ENCODE measurements around the gene TARBP2.
A peak's percentile ranks its signal among the peaks of the same experiment; 100 is the strongest.

TARBP2 gene

DNA sequence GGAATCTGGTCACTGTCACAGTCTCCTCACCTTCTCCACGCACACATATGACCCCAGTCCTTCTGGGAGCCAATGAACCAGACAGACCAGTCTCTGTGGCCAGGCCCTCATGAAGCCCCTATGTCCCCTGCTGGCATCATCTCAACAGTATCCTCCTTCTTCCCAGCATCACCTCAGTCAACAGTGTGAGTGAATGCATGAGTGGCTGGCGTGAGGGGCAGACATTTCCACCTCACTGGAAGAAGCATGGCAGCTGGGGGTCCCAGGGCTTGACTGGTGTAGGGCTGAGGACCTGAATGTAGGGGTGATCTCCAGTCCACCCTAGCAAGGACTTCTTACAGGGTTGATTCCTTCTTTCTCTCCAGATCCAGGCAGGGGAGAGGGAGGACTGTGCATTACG lies 3.6 kb upstream of the TARBP2 start:
- DNase-seq = no peak

- DNase-seq = no peak
Observed at GRCh38 chr12:53498235-53498630, 2.9 kb upstream of the TARBP2 start.

DNA sequence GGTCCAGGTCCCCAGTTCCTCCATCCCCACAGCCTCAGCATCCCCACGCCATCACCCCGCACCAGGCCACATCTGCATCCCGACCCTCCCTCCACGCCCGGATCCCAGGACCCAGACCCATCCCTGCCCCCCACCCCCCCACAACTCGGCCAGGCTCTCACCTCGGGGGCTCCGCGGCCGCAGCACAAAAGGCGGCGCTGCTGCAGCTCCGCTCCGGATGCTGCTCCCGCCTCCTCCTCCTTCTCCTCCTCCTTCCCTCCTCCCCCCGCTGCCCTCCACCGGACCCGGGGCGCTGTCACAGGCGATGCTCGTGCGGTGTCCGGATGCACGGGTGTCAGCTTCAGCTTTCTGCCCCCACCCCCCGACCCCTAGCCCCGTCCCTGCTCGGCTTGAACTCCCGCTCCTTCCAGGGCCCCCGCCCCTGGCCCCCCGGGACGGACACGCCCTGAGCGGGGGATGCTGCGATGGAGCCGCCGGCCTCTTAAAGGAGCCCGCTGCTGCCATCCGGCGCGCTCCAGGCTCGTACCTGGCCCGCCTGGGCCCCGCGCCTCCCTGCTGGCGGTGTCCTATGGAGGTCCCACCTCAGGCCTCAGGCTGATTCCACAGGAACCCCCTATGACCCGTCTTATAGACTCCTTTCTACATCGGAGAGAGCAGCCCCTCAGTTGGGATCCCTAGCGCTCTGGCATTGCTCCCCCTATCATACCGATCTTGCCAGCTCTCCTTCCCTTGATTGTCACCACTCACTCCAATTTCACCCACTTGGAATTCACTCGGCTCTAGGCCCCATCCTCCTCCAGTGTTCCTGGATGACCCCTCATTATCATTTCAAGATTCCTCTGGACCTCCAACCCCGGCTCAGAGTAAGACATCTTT lies 1.6 kb upstream of the TARBP2 start, which contains the start of gene MAP3K12:
Gene MAP3K12 (minus strand): TSS at position 193 of the 876 bp plus-strand sequence. CDS start 12,067 bp downstream, outside the sequence.
- peak; percentile 92 for DNase-seq

- peak; percentile 62 for DNase-seq
Observed at GRCh38 chr12:53500142-53500775, 824 bp upstream of the TARBP2 start.

- no peak for DNase-seq
Observed at GRCh38 chr12:53501615-53502181, 615 bp downstream of the TARBP2 start.

GRCh38 chr12:53502331-53502730 lies 1.2 kb downstream of the TARBP2 start:
- DNase-seq = no peak

DNA sequence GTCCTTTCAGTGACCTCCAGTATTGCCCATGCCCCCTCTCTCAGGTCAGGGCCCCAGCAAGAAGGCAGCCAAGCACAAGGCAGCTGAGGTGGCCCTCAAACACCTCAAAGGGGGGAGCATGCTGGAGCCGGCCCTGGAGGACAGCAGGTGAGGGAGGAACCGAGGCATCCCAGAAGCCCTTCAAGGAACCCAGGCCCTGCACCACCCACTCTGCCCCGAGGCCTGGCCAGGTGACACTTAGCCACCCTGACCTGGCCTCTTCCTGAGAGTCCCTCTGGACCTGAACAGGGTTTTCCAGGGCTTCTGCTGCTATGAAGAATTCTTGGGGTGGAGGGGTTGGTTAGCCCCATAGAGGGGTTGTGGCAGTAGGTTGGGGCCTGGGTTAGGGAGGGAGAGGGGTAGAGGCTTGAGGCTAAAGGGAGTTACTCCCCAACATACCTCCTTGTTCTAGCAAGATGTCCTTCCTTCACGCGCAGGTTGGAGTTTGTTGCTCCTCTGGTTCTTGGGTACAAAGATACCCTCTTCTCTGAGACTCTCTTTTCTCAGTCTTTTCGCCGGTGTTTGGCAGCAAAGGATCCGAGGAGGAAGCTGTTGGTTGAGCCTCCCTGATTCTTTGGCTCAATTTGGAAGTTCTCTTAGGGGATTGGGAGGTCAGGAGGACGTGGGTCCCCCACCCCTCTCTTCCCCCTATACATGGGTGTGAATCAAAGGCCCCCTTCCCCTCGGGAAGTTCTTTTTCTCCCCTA lies 2.1 kb downstream of the TARBP2 start:
- DNase-seq = no peak

- DNase-seq = no peak
Observed at GRCh38 chr12:53504004-53504920, 3.2 kb downstream of the TARBP2 start.

DNA sequence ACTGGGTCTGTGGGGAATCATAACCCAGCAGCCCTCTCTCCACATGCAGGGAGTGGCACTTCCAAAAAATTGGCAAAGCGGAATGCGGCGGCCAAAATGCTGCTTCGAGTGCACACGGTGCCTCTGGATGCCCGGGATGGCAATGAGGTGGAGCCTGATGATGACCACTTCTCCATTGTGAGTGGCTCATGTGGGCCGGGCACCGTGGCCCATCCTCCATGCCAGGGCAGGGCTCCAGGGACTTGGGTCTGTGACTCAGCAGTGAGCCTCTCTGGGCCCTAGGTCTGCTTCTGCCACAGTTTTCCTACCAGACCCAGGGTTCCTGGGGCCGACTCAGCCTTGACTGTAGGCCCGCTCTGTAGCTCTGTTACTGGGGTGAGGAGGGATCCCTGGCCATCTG lies 4.0 kb downstream of the TARBP2 start:
- no peak for DNase-seq

DNA sequence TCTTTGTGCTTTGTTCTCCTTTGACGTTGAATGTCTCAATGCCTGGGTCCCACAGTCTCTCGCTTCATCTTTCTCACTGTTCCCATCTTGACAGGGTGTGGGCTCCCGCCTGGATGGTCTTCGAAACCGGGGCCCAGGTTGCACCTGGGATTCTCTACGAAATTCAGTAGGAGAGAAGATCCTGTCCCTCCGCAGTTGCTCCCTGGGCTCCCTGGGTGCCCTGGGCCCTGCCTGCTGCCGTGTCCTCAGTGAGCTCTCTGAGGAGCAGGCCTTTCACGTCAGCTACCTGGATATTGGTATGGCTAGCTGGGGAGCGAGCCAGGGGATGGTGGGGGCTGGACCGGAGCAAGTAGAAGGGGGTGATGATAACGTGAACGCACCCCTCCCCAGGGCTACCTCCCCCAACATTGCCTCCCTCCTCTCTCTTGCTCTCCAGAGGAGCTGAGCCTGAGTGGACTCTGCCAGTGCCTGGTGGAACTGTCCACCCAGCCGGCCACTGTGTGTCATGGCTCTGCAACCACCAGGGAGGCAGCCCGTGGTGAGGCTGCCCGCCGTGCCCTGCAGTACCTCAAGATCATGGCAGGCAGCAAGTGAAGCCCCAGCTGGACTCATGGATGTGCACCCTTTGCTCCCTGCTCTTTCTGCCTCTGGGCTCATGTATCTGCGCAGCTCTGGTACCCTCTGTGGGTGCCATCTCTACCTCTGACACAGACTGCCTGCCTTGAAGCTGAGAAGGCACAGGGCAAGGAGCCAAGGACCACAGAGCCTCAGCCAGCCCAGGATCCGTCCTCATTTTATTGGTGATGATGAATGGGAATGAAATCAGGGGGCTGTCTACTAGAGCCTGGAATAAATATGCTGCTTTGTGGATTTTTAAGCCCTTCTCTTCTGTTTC lies 4.7 kb downstream of the TARBP2 start:
- DNase-seq = no peak

GRCh38 chr12:53506450-53506785 lies 5.3 kb downstream of the TARBP2 start:
- DNase-seq = no peak

GRCh38 chr12:53506881-53507602 lies 6.0 kb downstream of the TARBP2 start, which contains the start of gene NPFF:
Gene NPFF (minus strand): TSS chr12:53507484. CDS start chr12:53507474, 10 bp downstream.
- no peak for DNase-seq

- peak; percentile 21 for DNase-seq
Observed at GRCh38 chr12:53507603-53507885, 6.5 kb downstream of the TARBP2 start.

GRCh38 chr12:53508534-53509170 lies 7.6 kb downstream of the TARBP2 start:
- DNase-seq = peak; percentile 87

DNA sequence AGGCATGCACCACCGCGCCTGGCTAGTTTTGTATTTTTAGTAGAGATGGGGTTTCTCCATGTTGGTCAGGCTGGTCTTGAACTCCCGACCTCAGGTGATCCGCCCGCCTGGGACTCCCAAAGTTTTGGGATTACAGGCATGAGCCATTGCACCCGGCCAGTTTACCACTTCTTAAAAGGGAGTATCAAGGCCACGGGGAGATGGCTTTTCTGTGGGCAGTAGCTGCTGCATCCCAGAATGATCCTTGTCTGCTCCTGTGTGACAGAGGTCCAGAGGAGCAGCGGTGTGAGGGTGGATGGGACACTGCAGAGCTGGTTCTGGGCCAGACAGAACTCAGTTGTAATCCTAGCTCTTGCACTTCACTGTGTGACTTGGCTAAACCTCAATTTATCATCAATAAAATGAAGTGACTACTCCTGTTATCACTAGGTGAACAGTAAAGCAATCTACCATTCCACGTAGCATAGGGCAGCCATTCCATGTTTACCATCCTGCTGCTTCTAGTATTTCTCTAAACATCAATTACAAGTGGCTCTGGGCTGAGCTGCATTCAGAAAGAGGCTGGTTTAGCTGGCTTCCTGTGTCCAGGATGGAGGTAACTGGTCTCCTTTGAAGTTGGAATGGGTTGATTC lies 9.2 kb downstream of the TARBP2 start:
- no peak for DNase-seq

DNA sequence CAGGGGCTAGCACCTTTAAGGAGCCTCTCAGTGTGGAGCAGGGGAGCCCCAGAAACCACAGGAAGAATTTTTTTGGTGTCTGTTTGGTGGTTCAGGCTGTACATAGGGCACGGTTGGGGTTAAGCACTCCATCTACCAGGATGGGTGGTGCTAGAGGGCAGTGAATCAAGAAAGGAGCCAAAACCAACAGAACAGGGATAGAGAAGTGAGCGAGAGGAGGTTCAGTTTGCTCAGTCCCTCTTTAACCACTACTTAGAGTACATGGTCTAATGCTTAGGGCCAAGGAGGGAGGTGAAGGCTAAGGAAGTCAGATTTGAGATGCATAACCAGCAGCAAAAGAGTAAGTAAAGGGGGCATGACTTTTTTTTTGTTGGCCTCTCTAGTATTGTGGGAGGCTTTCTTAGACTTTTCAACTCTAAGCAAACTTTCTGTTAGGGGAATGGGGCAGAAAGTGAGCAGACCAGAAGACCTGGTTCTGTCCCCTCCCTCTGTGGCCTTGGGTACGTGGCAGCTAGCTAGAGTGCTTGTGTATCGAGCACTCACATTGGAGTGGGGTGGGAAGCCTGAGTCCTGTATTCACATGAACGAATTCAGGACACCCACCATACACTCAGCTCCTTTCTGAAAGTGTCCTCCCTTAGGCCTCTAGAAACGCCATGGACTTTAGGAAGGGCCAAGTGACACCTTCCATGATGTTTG lies 12.8 kb downstream of the TARBP2 start:
- DNase-seq = no peak

- no peak for DNase-seq
Observed at GRCh38 chr12:53514628-53515290, 13.7 kb downstream of the TARBP2 start.

GRCh38 chr12:53515291-53515680 lies 14.2 kb downstream of the TARBP2 start:
- no peak for DNase-seq

Measured in NCI-H69 (cell line).